AG09319 (cell line): ENCODE results near the gene DCAF8.
A peak's percentile ranks its signal among the peaks of the same experiment; 100 is the strongest.

Experiments used
- DNase-seq: peaks from one replicate; pipeline ENCODE4 v3.0.0-alpha.2; 2010; ENCODE audit warnings: low read depth; ENCODE audit errors: extremely low read depth
- TF ChIP-seq, protein P1 (sequence below): IDR thresholded peaks from 2 replicates; pipeline ENCODE4 v1.5.1; 2011; ENCODE audit warnings: low read depth, mild to moderate bottlenecking, inconsistent platforms, low read length, moderate library complexity

DCAF8 gene

DNA sequence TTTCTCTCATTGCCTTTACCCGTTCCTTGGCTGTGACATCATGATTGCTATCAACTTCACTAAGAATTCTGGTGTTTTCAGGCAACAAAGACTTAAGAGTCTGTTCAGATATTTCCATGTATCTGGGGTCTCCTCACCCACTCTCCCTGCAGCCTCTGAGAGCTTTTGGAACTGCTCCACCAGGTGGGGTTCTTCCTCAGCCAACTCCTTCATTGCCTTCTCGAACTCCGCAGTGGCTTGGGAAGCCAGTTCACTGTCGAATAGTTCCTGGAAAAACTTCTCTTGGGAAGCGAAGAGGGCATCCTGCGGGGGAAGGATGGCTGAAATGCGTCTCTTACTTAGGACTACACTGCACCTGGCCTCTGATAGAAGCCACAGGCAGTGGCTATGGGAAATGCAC, 20.5 kb upstream of the DCAF8 start:
- DNase-seq: no peak
- TF ChIP-seq, protein P1, sequence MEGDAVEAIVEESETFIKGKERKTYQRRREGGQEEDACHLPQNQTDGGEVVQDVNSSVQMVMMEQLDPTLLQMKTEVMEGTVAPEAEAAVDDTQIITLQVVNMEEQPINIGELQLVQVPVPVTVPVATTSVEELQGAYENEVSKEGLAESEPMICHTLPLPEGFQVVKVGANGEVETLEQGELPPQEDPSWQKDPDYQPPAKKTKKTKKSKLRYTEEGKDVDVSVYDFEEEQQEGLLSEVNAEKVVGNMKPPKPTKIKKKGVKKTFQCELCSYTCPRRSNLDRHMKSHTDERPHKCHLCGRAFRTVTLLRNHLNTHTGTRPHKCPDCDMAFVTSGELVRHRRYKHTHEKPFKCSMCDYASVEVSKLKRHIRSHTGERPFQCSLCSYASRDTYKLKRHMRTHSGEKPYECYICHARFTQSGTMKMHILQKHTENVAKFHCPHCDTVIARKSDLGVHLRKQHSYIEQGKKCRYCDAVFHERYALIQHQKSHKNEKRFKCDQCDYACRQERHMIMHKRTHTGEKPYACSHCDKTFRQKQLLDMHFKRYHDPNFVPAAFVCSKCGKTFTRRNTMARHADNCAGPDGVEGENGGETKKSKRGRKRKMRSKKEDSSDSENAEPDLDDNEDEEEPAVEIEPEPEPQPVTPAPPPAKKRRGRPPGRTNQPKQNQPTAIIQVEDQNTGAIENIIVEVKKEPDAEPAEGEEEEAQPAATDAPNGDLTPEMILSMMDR: no peak

DNA sequence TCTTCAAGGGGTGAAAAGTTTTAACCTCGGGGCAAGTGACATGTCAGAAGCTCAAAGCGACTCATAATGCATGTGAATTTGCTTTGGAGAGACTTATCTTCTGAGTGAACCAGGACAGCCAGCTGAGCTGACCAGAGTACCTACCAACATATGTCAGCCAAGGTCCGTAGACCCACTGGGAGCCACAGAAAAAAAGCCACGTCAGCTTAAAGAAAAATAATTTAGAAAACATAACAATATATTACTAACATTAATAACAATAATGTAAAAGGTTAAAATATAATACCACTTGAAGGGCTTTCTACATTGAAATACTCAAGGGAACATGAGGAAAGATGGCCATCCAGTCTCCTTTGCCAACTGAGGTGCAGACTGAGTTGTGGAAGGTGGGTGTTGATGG, 15.6 kb upstream of the DCAF8 start:
- DNase-seq: no peak
- TF ChIP-seq, protein P1: no peak

DNA sequence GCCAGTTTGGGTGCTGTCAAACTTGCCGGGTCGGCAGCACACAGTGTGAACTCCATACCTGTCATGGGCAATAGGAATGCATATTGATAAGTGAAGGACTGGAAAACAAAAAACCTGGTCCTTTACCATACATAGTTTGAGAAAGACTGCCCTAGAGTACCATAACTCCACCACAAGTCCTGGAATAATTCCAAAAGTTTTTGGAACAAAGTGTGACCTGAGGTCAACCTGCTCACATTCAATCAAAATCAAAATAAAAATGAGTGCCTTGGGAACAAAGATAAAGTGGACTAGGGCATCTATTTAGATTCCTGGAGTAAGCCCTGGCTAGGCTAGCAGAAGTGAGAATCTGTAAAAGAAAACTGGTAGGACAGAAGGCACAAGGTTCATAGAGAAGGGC, 15.0 kb upstream of the DCAF8 start:
- TF ChIP-seq, protein P1: no peak
- DNase-seq: no peak

DNA sequence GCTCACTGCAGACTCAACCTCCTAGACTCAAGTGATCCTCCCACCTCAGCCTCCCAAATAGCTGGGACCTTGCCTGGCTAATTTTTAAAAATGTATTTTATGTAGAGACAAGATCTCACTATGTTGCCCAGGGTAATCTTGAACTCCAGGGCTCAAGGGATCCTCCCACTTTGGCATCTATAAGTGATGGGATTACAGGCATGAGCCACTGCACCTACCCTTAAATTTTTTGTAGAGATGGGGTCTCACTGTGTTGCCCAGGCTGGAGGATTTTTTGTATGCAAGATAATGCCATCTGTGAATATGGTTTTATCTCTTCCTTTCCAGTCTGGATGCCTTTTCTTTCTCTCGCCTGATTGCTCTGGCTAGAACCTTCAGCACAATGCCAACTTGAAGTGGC, 8.7 kb upstream of the DCAF8 start:
- TF ChIP-seq, protein P1: no peak
- DNase-seq: no peak

DNA sequence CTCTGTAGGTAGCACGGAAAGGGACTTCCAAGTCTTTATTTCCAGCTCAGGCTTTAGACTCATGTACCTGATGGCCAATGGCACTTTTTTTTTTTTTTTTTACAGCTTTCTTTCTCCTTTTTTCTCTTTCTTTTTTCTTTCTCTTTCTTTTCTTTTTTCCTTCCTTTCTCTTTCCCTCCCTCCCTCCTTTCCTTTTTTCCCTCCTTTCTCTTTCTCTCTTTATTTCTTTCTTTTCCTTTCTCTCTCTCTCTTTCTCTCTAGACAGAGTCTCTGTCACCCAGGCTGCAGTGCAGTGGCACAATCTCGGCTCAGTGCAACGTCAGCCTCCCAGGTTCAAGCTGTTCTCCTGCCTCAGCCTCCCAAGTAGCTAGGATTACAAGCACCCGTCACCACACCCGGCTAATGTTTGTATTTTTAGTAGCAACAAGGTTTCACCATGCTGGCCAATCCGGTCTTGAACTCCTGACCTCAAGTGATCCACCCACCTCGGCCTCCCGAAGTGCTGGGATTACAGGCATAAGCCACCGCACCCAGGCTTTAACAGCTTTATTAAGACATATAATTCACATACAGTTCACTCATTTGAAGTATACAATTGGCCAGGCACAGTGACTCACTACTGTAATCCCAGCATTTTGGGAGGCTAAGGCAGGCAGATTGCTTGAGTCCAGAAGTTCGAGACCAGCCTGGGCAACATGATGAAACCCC, 5.1 kb upstream of the DCAF8 start:
- TF ChIP-seq, protein P1: no peak
- no peak for DNase-seq

DNA sequence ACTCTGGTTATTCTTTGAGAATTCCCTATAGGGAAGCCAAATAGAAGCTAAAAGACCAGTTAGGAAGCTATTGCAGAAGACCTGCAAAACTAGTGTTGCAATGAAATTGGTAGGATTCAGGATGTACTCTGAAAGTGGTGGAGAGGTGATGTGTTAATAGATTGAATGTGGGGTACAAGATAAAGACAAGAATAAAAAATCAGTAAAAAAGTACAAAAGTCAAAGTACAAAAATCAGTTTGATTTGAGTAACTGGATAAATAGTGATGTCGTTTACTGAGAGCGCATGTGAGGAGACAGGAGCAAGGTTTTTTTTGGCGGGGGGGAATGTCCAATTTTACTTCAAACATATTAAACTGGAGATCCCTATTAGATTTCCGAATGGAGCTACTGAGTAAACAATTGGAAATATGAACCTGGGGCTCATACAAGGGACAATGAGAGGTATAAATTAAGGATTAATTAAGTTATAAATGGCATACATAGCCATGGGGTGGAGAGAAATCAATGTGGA, 2.5 kb upstream of the DCAF8 start:
- TF ChIP-seq, protein P1: no peak
- DNase-seq: no peak

DNA sequence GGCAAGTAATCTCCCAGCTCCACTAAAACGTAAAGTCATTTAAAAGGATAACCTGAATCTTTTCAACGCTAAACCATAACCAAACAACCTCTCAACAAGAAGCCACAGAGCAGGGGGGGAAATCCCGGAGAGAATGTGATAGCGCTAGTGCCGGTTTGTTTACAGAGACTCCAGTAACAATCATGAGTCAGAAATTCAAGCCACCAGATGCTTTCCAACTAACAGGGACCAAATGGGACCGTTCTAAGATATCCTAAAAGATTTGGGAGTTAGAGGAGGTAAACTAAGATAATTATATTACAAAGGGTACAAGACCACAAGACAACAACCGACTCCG, 825 bp downstream of the DCAF8 start:
- peak; percentile 54 for DNase-seq
- TF ChIP-seq, protein P1: no peak
